RWPE1 (cell line): ENCODE results near the gene FGF21.
A peak's percentile ranks its signal among the peaks of the same experiment; 100 is the strongest.

Experiments
- CTCF ChIA-PET: fragments of 350-600 bp; sonication (Branson Sonifier 250); formaldehyde crosslinking; extraction: SDS; loops from one replicate; lab custom pipeline; 2021; lab: Yijun Ruan, JAX
- POLR2A ChIA-PET: fragments of 400-600 bp; formaldehyde crosslinking; extraction: SDS; loops from one replicate; lab custom pipeline; 2020; ENCODE audit warnings: antibody characterized with exemption; ENCODE audit not compliant: low non-redundant PET; lab: Yijun Ruan, JAX
- DNase-seq: peaks from one replicate; pipeline ENCODE4 v3.0.0; 2012; ENCODE audit warnings: low spot score
- H3K27ac ChIP-seq: fragments of 450-650 bp; 2 replicates; pipeline ENCODE4 v1.5.1; 2017
- TF ChIP-seq, protein P1 (sequence below): fragments of 450-650 bp; conservative IDR thresholded peaks from 2 replicates; pipeline ENCODE4 v1.5.1; 2017; ENCODE audit warnings: low read depth, mild to moderate bottlenecking

Gene FGF21

DNA sequence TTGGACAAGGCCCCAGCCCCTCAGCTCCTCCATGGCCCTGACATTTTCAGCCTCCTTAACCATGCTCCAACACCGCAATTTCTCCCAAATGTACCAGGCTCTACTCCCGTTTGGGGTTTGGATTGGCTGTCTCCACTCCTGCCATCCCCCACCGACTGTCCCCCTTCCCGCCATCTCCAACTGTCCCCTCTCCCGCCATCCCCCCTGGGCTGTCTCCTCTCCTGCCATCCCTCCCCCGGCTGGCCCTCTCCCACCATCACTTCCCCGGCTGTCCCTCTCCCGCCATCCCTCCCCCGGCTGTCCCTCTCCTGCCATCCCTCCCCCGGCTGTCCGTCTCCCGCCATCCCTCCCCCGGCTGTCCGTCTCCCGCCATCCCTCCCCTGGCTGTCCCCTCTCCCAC lies 50.1 kb downstream of the FGF21 start:
- POLR2A ChIA-PET = no interaction called here
- CTCF ChIA-PET = interaction anchor here (2.9 kb wide), 1 partner anchor 10 kb away, joined by 8 read pairs; no protein-coding TSS in a partner anchor
- no peak for DNase-seq
- peak overlapping the region; percentile 44 for H3K27ac ChIP-seq
- TF ChIP-seq, protein P1, sequence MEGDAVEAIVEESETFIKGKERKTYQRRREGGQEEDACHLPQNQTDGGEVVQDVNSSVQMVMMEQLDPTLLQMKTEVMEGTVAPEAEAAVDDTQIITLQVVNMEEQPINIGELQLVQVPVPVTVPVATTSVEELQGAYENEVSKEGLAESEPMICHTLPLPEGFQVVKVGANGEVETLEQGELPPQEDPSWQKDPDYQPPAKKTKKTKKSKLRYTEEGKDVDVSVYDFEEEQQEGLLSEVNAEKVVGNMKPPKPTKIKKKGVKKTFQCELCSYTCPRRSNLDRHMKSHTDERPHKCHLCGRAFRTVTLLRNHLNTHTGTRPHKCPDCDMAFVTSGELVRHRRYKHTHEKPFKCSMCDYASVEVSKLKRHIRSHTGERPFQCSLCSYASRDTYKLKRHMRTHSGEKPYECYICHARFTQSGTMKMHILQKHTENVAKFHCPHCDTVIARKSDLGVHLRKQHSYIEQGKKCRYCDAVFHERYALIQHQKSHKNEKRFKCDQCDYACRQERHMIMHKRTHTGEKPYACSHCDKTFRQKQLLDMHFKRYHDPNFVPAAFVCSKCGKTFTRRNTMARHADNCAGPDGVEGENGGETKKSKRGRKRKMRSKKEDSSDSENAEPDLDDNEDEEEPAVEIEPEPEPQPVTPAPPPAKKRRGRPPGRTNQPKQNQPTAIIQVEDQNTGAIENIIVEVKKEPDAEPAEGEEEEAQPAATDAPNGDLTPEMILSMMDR = no peak

GRCh38 chr19:48806518-48806817 lies 51.1 kb downstream of the FGF21 start:
- peak overlapping the region; percentile 89 for H3K27ac ChIP-seq
- POLR2A ChIA-PET = no interaction called here
- TF ChIP-seq, protein P1 = no peak
- CTCF ChIA-PET = interaction anchor here (0.6 to 2.9 kb wide), 4 partner anchors 10 to 18 kb away, joined by 3 to 8 read pairs (median 4); no protein-coding TSS in a partner anchor
- DNase-seq = peak; percentile 41

DNA sequence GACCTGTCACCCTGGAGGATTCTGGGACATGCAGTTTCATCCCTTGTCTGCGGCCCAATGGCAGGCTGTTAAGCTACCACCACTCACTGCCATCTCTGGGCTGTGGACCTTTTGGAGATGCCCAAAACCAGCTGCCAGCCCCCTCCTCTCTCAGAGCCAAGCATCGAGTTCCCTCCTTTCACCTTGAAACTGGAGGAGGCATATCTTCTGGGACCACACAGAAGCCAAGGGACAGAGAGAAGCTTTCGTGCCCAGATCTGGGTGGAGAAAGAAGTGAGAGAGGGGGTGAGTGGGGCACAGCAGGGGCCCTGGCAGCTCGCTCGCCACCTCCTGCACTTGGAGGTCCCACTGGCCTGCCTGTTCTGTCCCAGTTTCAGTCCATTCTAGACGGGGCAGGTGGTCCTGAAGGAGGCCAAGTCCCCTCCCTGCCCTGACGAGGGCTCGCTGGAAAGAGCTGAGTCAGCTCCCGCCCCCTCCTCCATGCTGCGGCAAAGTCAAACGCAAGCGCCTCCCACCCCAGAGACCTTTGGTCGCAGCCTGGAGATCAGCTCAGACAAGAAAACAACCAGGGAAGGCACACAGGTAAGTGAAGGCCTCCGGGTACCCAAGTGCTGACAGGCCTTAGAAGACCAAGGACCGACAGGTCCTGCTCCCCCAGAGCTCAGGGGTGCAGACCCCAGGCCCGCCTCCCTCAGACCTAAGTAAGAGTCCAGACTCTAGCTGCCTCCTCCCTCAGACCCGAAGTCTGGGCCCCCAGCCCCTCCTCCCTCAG lies 51.7 kb downstream of the FGF21 start:
- ChIA-PET CTCF (interaction anchor here (0.6 to 2.9 kb wide), 6 partner anchors 10 to 22 kb away, joined by 3 to 8 read pairs (median 4); no protein-coding TSS in a partner anchor), POLR2A (interaction anchor here (0.6 kb wide), 1 partner anchor 196 kb away, joined by 5 read pairs; no protein-coding TSS in a partner anchor)
- peak overlapping the region; percentile 89 for H3K27ac ChIP-seq
- TF ChIP-seq, protein P1 = no peak
- no peak for DNase-seq

DNA sequence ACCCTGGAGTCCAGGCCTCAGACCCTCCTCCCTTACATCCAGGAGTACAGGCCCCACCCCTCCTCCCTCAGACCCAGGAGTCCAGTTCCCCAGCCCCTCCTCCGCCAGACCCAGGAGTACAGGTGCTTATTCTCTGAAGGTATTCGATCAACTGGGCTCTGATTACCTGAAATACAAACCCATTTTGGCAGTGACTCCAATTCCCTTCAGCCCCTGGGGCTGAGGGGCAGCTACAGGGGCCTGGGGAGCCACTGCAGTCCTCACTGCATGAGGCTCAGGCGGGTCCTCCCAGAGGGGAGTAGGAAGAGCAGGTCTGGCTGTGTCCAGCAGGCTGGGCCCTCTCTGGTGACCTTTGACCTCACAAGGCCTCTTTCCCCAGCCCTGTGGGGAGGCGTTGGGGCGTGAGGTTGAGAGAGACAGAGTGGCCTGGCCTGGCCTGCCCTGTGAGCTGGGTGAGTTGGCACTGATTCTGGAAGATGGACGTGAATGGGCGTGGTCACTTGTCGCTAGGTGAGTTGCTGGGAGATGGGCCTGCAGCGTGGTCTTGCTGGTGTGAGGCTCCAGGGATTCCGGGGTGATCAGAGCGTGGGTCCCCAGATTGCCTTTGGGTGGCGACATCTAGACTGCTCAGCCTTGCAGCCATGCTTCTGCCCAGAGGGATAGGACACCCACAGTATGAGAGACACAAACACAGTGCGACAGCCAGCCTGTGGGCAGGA lies 52.4 kb downstream of the FGF21 start:
- H3K27ac ChIP-seq = peak overlapping the region; percentile 89
- CTCF ChIA-PET = interaction anchor here (0.6 to 2.9 kb wide), 4 partner anchors 12 to 473 kb away, joined by 3 to 8 read pairs (median 4); no protein-coding TSS in a partner anchor
- POLR2A ChIA-PET = interaction anchor here (0.6 kb wide), 1 partner anchor 10 kb away, joined by 5 read pairs; no protein-coding TSS in a partner anchor
- no peak for DNase-seq
- TF ChIP-seq, protein P1 = no peak
